DND-41 (cell line): Measurements from ENCODE around the gene GRIN1.

Experiments
- ATAC-seq: fragments of 200-7000 bp; cut with Tn5 transposase; 3 replicates; pipeline ENCODE4 v1.9.1; 2021; ENCODE audit warnings: low read depth; ENCODE audit not compliant: insufficient read depth
- DNase-seq: peaks from one replicate; pipeline ENCODE4 v3.0.0-alpha.2; 2020
- H2AFZ ChIP-seq: 2 replicates; pipeline ENCODE4 v1.6.0; 2012; ENCODE audit warnings: low read depth, low read length
- H3K27ac ChIP-seq: 2 replicates; pipeline ENCODE4 v1.5.1; 2012; ENCODE audit warnings: low read length, inconsistent platforms
- H3K27me3 ChIP-seq: fragments of 200-600 bp; sonication (generic); 2 replicates; pipeline ENCODE4 v1.6.0; 2012; ENCODE audit warnings: low read length, mild to moderate bottlenecking, inconsistent platforms; ENCODE audit not compliant: insufficient read depth, poor library complexity
- H3K36me3 ChIP-seq: 2 replicates; pipeline ENCODE4 v1.5.1; 2012; ENCODE audit warnings: low read length, inconsistent platforms; ENCODE audit not compliant: insufficient read depth
- H3K4me1 ChIP-seq: 2 replicates; pipeline ENCODE4 v1.5.1; 2012; ENCODE audit warnings: mild to moderate bottlenecking, low read length; ENCODE audit not compliant: insufficient read depth
- H3K4me2 ChIP-seq: 2 replicates; pipeline ENCODE4 v1.6.0; 2012; ENCODE audit warnings: mild to moderate bottlenecking, moderate library complexity, low read length, inconsistent platforms; ENCODE audit not compliant: insufficient read depth
- H3K4me3 ChIP-seq, 2 experiments: fragments of 200-600 bp in 1 of 2; shearing (Covaris generic) in 1 of 2; 2 replicates each; pipeline ENCODE4 v1.5.1; 2012 to 2016; ENCODE audit warnings: inconsistent platforms in 2 of 2, low read length in 2 of 2, mild to moderate bottlenecking in 2 of 2, low read depth in 1 of 2, moderate library complexity in 1 of 2
- H3K79me2 ChIP-seq: 2 replicates; pipeline ENCODE4 v1.6.0; 2012; ENCODE audit warnings: low read length, inconsistent platforms; ENCODE audit not compliant: insufficient read depth
- H3K9ac ChIP-seq: 2 replicates; pipeline ENCODE4 v1.6.0; 2012; ENCODE audit warnings: low read depth, mild to moderate bottlenecking, inconsistent platforms, low read length, moderate library complexity
- H3K9me3 ChIP-seq: 2 replicates; pipeline ENCODE4 v1.5.1; 2012; ENCODE audit warnings: low read length, moderate library complexity, mild to moderate bottlenecking, inconsistent platforms; ENCODE audit not compliant: insufficient read depth, severe bottlenecking
- H4K20me1 ChIP-seq: 2 replicates; pipeline ENCODE4 v1.6.0; 2012; ENCODE audit warnings: low read length; ENCODE audit not compliant: insufficient read depth
- CTCF ChIP-seq: IDR thresholded peaks from 2 replicates; pipeline ENCODE4 v1.5.1; 2012; ENCODE audit warnings: borderline replicate concordance, low read length, moderate library complexity, mild to moderate bottlenecking; ENCODE audit not compliant: poor library complexity, severe bottlenecking; ENCODE audit errors: extremely low read depth
- EZH2 ChIP-seq: IDR thresholded peaks from 3 replicates; pipeline ENCODE4 v1.6.1; 2012; ENCODE audit warnings: borderline replicate concordance, low read depth, mild to moderate bottlenecking, moderate library complexity, low read length, inconsistent platforms; ENCODE audit not compliant: severe bottlenecking

Gene GRIN1

GRCh38 chr9:137167277-137167746 is 28.4 kb downstream of the GRIN1 start:
- H3K27me3 ChIP-seq: peaks cover 28% of the 10 kb centered on the region
- H3K4me1 ChIP-seq: no peaks in the 10 kb centered on the region
- no peak overlapping the region for H2AFZ ChIP-seq
- no peaks in the 10 kb centered on the region for H3K79me2 ChIP-seq
- H3K36me3 ChIP-seq: no peaks in the 10 kb centered on the region
- no peak overlapping the region for H3K27ac ChIP-seq
- peak; percentile 44; the same call in 1 of the 3 replicates for ATAC-seq
- no peak overlapping the region for H3K9ac ChIP-seq
- H3K9me3 ChIP-seq: no peaks in the 10 kb centered on the region
- no peak for TF ChIP-seq EZH2
- TF ChIP-seq CTCF: no peak
- no peaks in the 10 kb centered on the region for H4K20me1 ChIP-seq
- H3K4me2 ChIP-seq: no peak overlapping the region
- DNase-seq: no peak
- H3K4me3 ChIP-seq: no peak overlapping the region

DNA sequence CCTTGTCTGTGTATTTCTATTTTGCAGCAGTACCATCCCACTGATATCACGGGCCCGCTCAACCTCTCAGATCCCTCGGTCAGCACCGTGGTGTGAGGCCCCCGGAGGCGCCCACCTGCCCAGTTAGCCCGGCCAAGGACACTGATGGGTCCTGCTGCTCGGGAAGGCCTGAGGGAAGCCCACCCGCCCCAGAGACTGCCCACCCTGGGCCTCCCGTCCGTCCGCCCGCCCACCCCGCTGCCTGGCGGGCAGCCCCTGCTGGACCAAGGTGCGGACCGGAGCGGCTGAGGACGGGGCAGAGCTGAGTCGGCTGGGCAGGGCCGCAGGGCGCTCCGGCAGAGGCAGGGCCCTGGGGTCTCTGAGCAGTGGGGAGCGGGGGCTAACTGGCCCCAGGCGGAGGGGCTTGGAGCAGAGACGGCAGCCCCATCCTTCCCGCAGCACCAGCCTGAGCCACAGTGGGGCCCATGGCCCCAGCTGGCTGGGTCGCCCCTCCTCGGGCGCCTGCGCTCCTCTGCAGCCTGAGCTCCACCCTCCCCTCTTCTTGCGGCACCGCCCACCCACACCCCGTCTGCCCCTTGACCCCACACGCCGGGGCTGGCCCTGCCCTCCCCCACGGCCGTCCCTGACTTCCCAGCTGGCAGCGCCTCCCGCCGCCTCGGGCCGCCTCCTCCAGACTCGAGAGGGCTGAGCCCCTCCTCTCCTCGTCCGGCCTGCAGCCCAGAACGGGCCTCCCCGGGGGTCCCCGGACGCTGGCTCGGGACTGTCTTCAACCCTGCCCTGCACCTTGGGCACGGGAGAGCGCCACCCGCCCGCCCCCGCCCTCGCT is 29.0 kb downstream of the GRIN1 start:
- H3K4me3 ChIP-seq: no peak overlapping the region
- no peak overlapping the region for H3K27ac ChIP-seq
- H4K20me1 ChIP-seq: no peaks in the 10 kb centered on the region
- ATAC-seq: peak; percentile 29; the same call in 1 of the 3 replicates
- H3K4me1 ChIP-seq: no peaks in the 10 kb centered on the region
- no peak overlapping the region for H3K4me2 ChIP-seq
- H2AFZ ChIP-seq: no peak overlapping the region
- peaks cover 28% of the 10 kb centered on the region for H3K27me3 ChIP-seq
- no peaks in the 10 kb centered on the region for H3K9me3 ChIP-seq
- H3K9ac ChIP-seq: no peak overlapping the region
- peak; percentile 44 for TF ChIP-seq EZH2
- TF ChIP-seq CTCF: no peak
- H3K36me3 ChIP-seq: no peaks in the 10 kb centered on the region
- DNase-seq: no peak
- H3K79me2 ChIP-seq: no peaks in the 10 kb centered on the region

DNA sequence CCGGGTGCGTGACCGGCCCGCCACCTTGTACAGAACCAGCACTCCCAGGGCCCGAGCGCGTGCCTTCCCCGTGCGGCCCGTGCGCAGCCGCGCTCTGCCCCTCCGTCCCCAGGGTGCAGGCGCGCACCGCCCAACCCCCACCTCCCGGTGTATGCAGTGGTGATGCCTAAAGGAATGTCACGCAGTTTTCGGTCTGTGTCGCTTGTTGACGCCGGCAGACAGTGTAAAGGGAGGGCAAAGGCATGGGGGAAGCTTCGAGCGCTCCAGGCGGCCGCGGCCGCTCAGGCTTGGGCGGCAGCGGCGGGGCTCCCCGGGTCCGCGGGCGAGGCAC is 29.6 kb downstream of the GRIN1 start:
- H3K4me1 ChIP-seq: no peaks in the 10 kb centered on the region
- no peaks in the 10 kb centered on the region for H3K79me2 ChIP-seq
- H3K9me3 ChIP-seq: no peaks in the 10 kb centered on the region
- no peak overlapping the region for H3K9ac ChIP-seq
- TF ChIP-seq EZH2 (no peak), CTCF (no peak)
- ATAC-seq: no peak
- no peak for DNase-seq
- no peaks in the 10 kb centered on the region for H3K36me3 ChIP-seq
- H3K27me3 ChIP-seq: peaks cover 28% of the 10 kb centered on the region
- H3K4me2 ChIP-seq: no peak overlapping the region
- H3K27ac ChIP-seq: no peak overlapping the region
- 0 out of 2 replicates have a peak, but pooled peaks cover 6% of the 10 kb centered on the region for H4K20me1 ChIP-seq
- H3K4me3 ChIP-seq: no peak overlapping the region
- H2AFZ ChIP-seq: no peak overlapping the region
